SK-N-SH (cell line): ENCODE results near the gene SLC38A3. TPM values are rescaled to one million over a fixed set of nuclear protein-coding genes. Genes with fewer than 3 reads are reported as not detected.

Source experiments
- CTCF ChIA-PET: fragments of 300-600, 350-600 bp; formaldehyde crosslinking; extraction: SDS; loops from one replicate; lab custom pipeline; 2021; lab: Yijun Ruan, JAX
- POLR2A ChIA-PET: fragments of 350-600 bp; sonication (Branson Sonifier 250); formaldehyde crosslinking; extraction: SDS; loops from one replicate; lab custom pipeline; 2020; ENCODE audit warnings: antibody characterized with exemption, inconsistent platforms; lab: Yijun Ruan, JAX
- DNase-seq: peaks from one replicate; pipeline ENCODE4 v3.0.0; 2012
- H2AFZ ChIP-seq: fragments of 200-600 bp; sonication (generic); 2 replicates; pipeline ENCODE4 v1.8.1; 2016; ENCODE audit warnings: antibody characterized with exemption, mild to moderate bottlenecking, low read depth
- H3F3A ChIP-seq: fragments of 200-600 bp; sonication (generic); replicated peaks from 2 replicates; pipeline ENCODE3; 2016; ENCODE audit warnings: antibody characterized with exemption, mild to moderate bottlenecking; ENCODE audit not compliant: insufficient read depth
- H3K27ac ChIP-seq, 2 experiments: fragments of 200-500 bp in 1 of 2; fragments of 200-600 bp in 1 of 2; sonication (Bioruptor generic) in 1 of 2; sonication (generic), shearing (Covaris generic) in 1 of 2; 2 replicates each; pipeline versions ENCODE4 v1.5.1 to v1.6.1; 2014 to 2016; ENCODE audit warnings: low read depth in 2 of 2, inconsistent platforms in 1 of 2, low read length in 1 of 2, mild to moderate bottlenecking in 1 of 2, mixed read lengths in 1 of 2
- H3K27me3 ChIP-seq: fragments of 200-600 bp; sonication (generic), shearing (Covaris generic); 2 replicates; pipeline ENCODE4 v1.6.1; 2016; ENCODE audit warnings: mixed run types; ENCODE audit not compliant: insufficient read depth
- H3K36me3 ChIP-seq, 2 experiments: fragments of 200-500 bp in 1 of 2; fragments of 200-600 bp in 1 of 2; sonication (Bioruptor generic) in 1 of 2; sonication (generic) in 1 of 2; replicated peaks in 1 of 2; 2 replicates each; pipeline versions ENCODE3 to v1.5.1; 2014 to 2016; ENCODE audit warnings: low read length in 1 of 2, mild to moderate bottlenecking in 1 of 2; ENCODE audit not compliant: insufficient read depth in 2 of 2, control insufficient read depth in 1 of 2
- H3K4me1 ChIP-seq, 2 experiments: fragments of 200-500 bp in 1 of 2; fragments of 200-600 bp in 1 of 2; sonication (Bioruptor generic) in 1 of 2; sonication (generic), shearing (Covaris generic) in 1 of 2; 2 replicates each; pipeline versions ENCODE4 v1.5.1 to v1.6.1; 2014 to 2016; ENCODE audit warnings: low read depth in 1 of 2, low read length in 1 of 2, mixed run types in 1 of 2; ENCODE audit not compliant: insufficient read depth in 2 of 2, control insufficient read depth in 1 of 2
- H3K4me2 ChIP-seq: fragments of 200-600 bp; sonication (generic), shearing (Covaris generic); 2 replicates; pipeline ENCODE4 v1.6.1; 2017; ENCODE audit warnings: mixed run types
- H3K4me3 ChIP-seq, 2 experiments: fragments of 200-500 bp in 1 of 2; fragments of 200-600 bp in 1 of 2; sonication (Bioruptor generic) in 1 of 2; sonication (generic), shearing (Covaris generic) in 1 of 2; 2 replicates each; pipeline versions ENCODE4 v1.5.1 to v1.8.1; 2014 to 2016; ENCODE audit warnings: low read depth in 2 of 2, inconsistent platforms in 1 of 2, low read length in 1 of 2, mild to moderate bottlenecking in 1 of 2, mixed read lengths in 1 of 2, moderate library complexity in 1 of 2
- H3K79me2 ChIP-seq: fragments of 200-600 bp; sonication (generic); 2 replicates; pipeline ENCODE4 v1.8.1; 2017; ENCODE audit warnings: mild to moderate bottlenecking; ENCODE audit not compliant: insufficient read depth
- H3K9ac ChIP-seq: fragments of 200-600 bp; sonication (generic); 2 replicates; pipeline ENCODE4 v1.6.1; 2017; ENCODE audit warnings: mixed run types
- H3K9me2 ChIP-seq: fragments of 200-600 bp; sonication (generic); 2 replicates; pipeline ENCODE4 v1.6.1; 2017; ENCODE audit warnings: mixed run types
- H3K9me3 ChIP-seq: fragments of 200-600 bp; sonication (generic); 2 replicates; pipeline ENCODE4 v1.6.1; 2017; ENCODE audit warnings: mixed run types, mild to moderate bottlenecking, moderate library complexity
- H4K20me1 ChIP-seq: fragments of 200-600 bp; sonication (generic); 2 replicates; pipeline ENCODE4 v1.6.1; 2017; ENCODE audit warnings: mild to moderate bottlenecking, mixed run types; ENCODE audit not compliant: insufficient read depth
- CHD2 ChIP-seq: fragments of 150-350 bp; IDR thresholded peaks from 2 replicates; pipeline ENCODE4 v1.6.1; 2018; ENCODE audit warnings: low read length; ENCODE audit not compliant: partially characterized antibody
- CTCF ChIP-seq: fragments of 200-600 bp; sonication (generic); IDR thresholded peaks from 2 replicates; pipeline ENCODE4 v1.6.1; 2017; ENCODE audit warnings: antibody characterized with exemption, mild to moderate bottlenecking, moderate library complexity
- EZH2phosphoT487 ChIP-seq: fragments of 200-600 bp; sonication (generic); IDR thresholded peaks from 2 replicates; pipeline ENCODE4 v1.6.1; 2017; ENCODE audit warnings: low read depth, mixed run types, mild to moderate bottlenecking, antibody characterized with exemption, moderate library complexity, borderline replicate concordance
- FOXM1 ChIP-seq: IDR thresholded peaks from 2 replicates; pipeline ENCODE4 v1.4.0; 2012; ENCODE audit warnings: low read depth, mild to moderate bottlenecking
- GABPA ChIP-seq: IDR thresholded peaks from 2 replicates; pipeline ENCODE4 v1.4.0; 2012; ENCODE audit warnings: low read depth, mild to moderate bottlenecking
- MEF2A ChIP-seq: IDR thresholded peaks from 2 replicates; pipeline ENCODE4 v1.4.0; 2012; ENCODE audit warnings: low read depth, borderline replicate concordance
- MXI1 ChIP-seq: IDR thresholded peaks from 2 replicates; pipeline ENCODE4 v1.6.1; 2012; ENCODE audit warnings: mild to moderate bottlenecking, low read depth, low read length, improper control_type of control experiment
- POLR2AphosphoS5 ChIP-seq: IDR thresholded peaks from 2 replicates; pipeline ENCODE4 v1.6.1; 2012; ENCODE audit warnings: low read depth, low read length
- RCOR1 ChIP-seq: fragments of 150-350 bp; IDR thresholded peaks from 2 replicates; pipeline ENCODE4 v1.6.1; 2017; ENCODE audit warnings: antibody characterized with exemption, low read length
- REST ChIP-seq: IDR thresholded peaks from 2 replicates; pipeline ENCODE4 v1.6.1; 2012; ENCODE audit warnings: mild to moderate bottlenecking, low read depth, low read length, moderate library complexity
- RFX5 ChIP-seq: IDR thresholded peaks from 2 replicates; pipeline ENCODE4 v1.6.1; 2012; ENCODE audit warnings: mild to moderate bottlenecking, improper control_type of control experiment, low read length
- RXRA ChIP-seq: IDR thresholded peaks from 2 replicates; pipeline ENCODE4 v1.4.0; 2012; ENCODE audit warnings: low read depth, mild to moderate bottlenecking, borderline replicate concordance
- USF1 ChIP-seq: IDR thresholded peaks from 2 replicates; pipeline ENCODE4 v1.4.0; 2012; ENCODE audit warnings: low read depth, borderline replicate concordance
- USF2 ChIP-seq: fragments of 150-350 bp; IDR thresholded peaks from 2 replicates; pipeline ENCODE4 v1.6.1; 2017; ENCODE audit warnings: antibody characterized with exemption, low read length, low read depth, borderline replicate concordance
- YY1 ChIP-seq: IDR thresholded peaks from 2 replicates; pipeline ENCODE4 v1.4.0; 2012; ENCODE audit warnings: low read depth, mild to moderate bottlenecking
- ZBTB33 ChIP-seq: IDR thresholded peaks from 2 replicates; pipeline ENCODE4 v1.4.0; 2012; ENCODE audit warnings: low read depth, borderline replicate concordance
- WGBS: methylation state at CpG from one replicate; pipeline ENCODE4 v1.1.6; 2017; ENCODE audit warnings: low lambda C conversion rate; 5-methylcytosine and 5-hydroxymethylcytosine counted together
- polyA plus RNA-seq, 3 experiments: library from polyadenylated mRNA; depleted of rRNA; stranded (reverse); fragments of >200 nt; gene quantifications; 2 replicates each; pipeline ENCODE4 v1.2.3, GENCODE V29; 2012

The SLC38A3 gene
- polyA plus RNA-seq, 1 of the 3 experiments (the other 2 are of a cell fraction) = 0.84 TPM

GRCh38 chr3:50196253-50196801, 8.7 kb upstream of the SLC38A3 start:
- POLR2A ChIA-PET = interaction anchor here (1.0 to 1.5 kb wide), 2 partner anchors 8 to 21 kb away, joined by 3 to 4 read pairs; partner anchors contain the start of gene SLC38A3
- Histone ChIP-seq H3K36me3 (no peaks in the 10 kb centered on the region), H3K79me2 (no peaks in the 10 kb centered on the region), H3K27ac (no peak overlapping the region), H2AFZ (no peak overlapping the region), H4K20me1 (no peaks in the 10 kb centered on the region), H3K4me2 (no peak overlapping the region), H3K9me3 (no peaks in the 10 kb centered on the region), H3K9me2 (no peaks in the 10 kb centered on the region), H3K27me3 (peaks cover 51% of the 10 kb centered on the region)
- 51% methylated on average over 6 of the region's 6 CpGs for WGBS
- no peak for DNase-seq
- TF ChIP-seq USF1 = no peak
- TF ChIP-seq POLR2AphosphoS5 = no peak
- TF ChIP-seq REST = no peak
- TF ChIP-seq USF2 = no peak
- no peak for TF ChIP-seq RXRA
- no peak for TF ChIP-seq MXI1
- no peak for TF ChIP-seq GABPA
- TF ChIP-seq CHD2 = no peak
- no peak for TF ChIP-seq YY1
- no peak for TF ChIP-seq EZH2phosphoT487
- no peak for TF ChIP-seq RFX5
- no peak for TF ChIP-seq MEF2A
- TF ChIP-seq CTCF = no peak
- TF ChIP-seq ZBTB33 = no peak
- TF ChIP-seq FOXM1 = no peak
- TF ChIP-seq RCOR1 = no peak
- TF ChIP-seq, all 33 proteins: peak for 0
- H3F3A ChIP-seq = peaks cover 4% of the 10 kb centered on the region
- peaks cover 0 to 17% of the 10 kb centered on the region in 2 experiments; a peak in 1 of 4 replicates for H3K4me1 ChIP-seq
- no peak overlapping the region for H3K9ac ChIP-seq
- CTCF ChIA-PET = interaction anchor here (3.1 to 23.1 kb wide), 6 partner anchors 10 to 78 kb away, joined by 18 to 1375 read pairs (median 138); partner anchors contain the start of genes GNAI2, LSMEM2, SEMA3B and SLC38A3
- no peak overlapping the region for H3K4me3 ChIP-seq
